HepG2 (cell line): ENCODE results near the gene P2RX3. TPM values are rescaled to one million over a fixed set of nuclear protein-coding genes. Genes with fewer than 3 reads are reported as not detected.
A peak's percentile ranks its signal among the peaks of the same experiment; 100 is the strongest.

Experiments used
- JDP2 ChIP-seq: sonication (generic); formaldehyde crosslinking; IDR thresholded peaks from 2 replicates; pipeline ENCODE4 v1.8.1; 2022; ENCODE audit warnings: missing genetic modification reagents, borderline replicate concordance
- KDM5B ChIP-seq: sonication (generic); formaldehyde crosslinking; IDR thresholded peaks from 2 replicates; pipeline ENCODE4 v1.4.0; 2020; ENCODE audit warnings: missing genetic modification reagents, mild to moderate bottlenecking, borderline replicate concordance
- KLF15 ChIP-seq: sonication (generic); formaldehyde crosslinking; IDR thresholded peaks from 2 replicates; pipeline ENCODE4 v1.8.1; 2023; ENCODE audit warnings: borderline replicate concordance, mild to moderate bottlenecking, inconsistent platforms, missing genetic modification reagents, mixed read lengths
- KMT2A ChIP-seq: sonication (generic); formaldehyde crosslinking; IDR thresholded peaks from 2 replicates; pipeline ENCODE4 v1.4.0; 2020; ENCODE audit warnings: missing genetic modification reagents
- MAFG ChIP-seq: sonication (generic); formaldehyde crosslinking; IDR thresholded peaks from 2 replicates; pipeline ENCODE4 v1.5.1; 2020; ENCODE audit warnings: mild to moderate bottlenecking, missing genetic modification reagents
- MLX ChIP-seq: IDR thresholded peaks from 2 replicates; pipeline ENCODE4 v1.6.1; 2016
- NFE2 ChIP-seq: sonication (generic); formaldehyde crosslinking; IDR thresholded peaks from 2 replicates; pipeline ENCODE4 v1.4.0; 2020; ENCODE audit warnings: missing genetic modification reagents
- NONO ChIP-seq, 2 experiments: fragments of 450-650 bp in 1 of 2; sonication (generic) in 1 of 2; formaldehyde crosslinking in 1 of 2; IDR thresholded peaks in 1 of 2; conservative IDR thresholded peaks in 1 of 2; 2 replicates each; pipeline versions ENCODE4 v1.6.1 to v1.8.0; 2017 to 2022; ENCODE audit warnings: mild to moderate bottlenecking in 1 of 2, missing genetic modification reagents in 1 of 2, moderate library complexity in 1 of 2
- PCBP1 ChIP-seq: fragments of 200-400 bp; formaldehyde crosslinking; IDR thresholded peaks from 2 replicates; pipeline ENCODE4 v1.6.1; 2017; ENCODE audit warnings: mild to moderate bottlenecking, low read depth, low read length, borderline replicate concordance
- RNF219 ChIP-seq: sonication (generic); formaldehyde crosslinking; IDR thresholded peaks from 2 replicates; pipeline ENCODE4 v1.5.0; 2020; ENCODE audit warnings: mild to moderate bottlenecking, missing genetic modification reagents
- TFDP1 ChIP-seq: IDR thresholded peaks from 2 replicates; pipeline ENCODE4 v1.6.1; 2016; ENCODE audit warnings: missing compliant biosample characterization, missing genetic modification reagents, borderline replicate concordance
- ZFP1 ChIP-seq: IDR thresholded peaks from 2 replicates; pipeline ENCODE4 v1.6.1; 2016
- ZMYM4 ChIP-seq: sonication (generic); formaldehyde crosslinking; IDR thresholded peaks from 2 replicates; pipeline ENCODE4 v1.8.1; 2023; ENCODE audit warnings: mild to moderate bottlenecking, missing genetic modification reagents
- ZNF574 ChIP-seq: sonication (generic); formaldehyde crosslinking; IDR thresholded peaks from 2 replicates; pipeline ENCODE4 v1.4.0; 2020; ENCODE audit warnings: missing genetic modification reagents
- ZNF687 ChIP-seq: sonication (generic); formaldehyde crosslinking; IDR thresholded peaks from 2 replicates; pipeline ENCODE4 v1.5.1; 2020; ENCODE audit warnings: mild to moderate bottlenecking, missing genetic modification reagents, moderate library complexity
- ZNF772 ChIP-seq: sonication (generic); formaldehyde crosslinking; IDR thresholded peaks from 2 replicates; pipeline ENCODE4 v1.5.0; 2020; ENCODE audit warnings: mild to moderate bottlenecking, missing genetic modification reagents
- ZNF773 ChIP-seq: sonication (generic); formaldehyde crosslinking; IDR thresholded peaks from 2 replicates; pipeline ENCODE4 v1.4.0; 2020; ENCODE audit warnings: missing genetic modification reagents, borderline replicate concordance
- ZSCAN21 ChIP-seq: sonication (generic); formaldehyde crosslinking; IDR thresholded peaks from 2 replicates; pipeline ENCODE4 v1.8.0; 2022; ENCODE audit warnings: mild to moderate bottlenecking, missing genetic modification reagents, moderate library complexity, borderline replicate concordance
- polyA plus RNA-seq, 8 experiments: library from polyadenylated mRNA; depleted of rRNA in 3 of 8; stranded (reverse) in 7 of 8; unstranded in 1 of 8; fragments of >200 nt; fragmentation: Illumina TruSeq in 4 of 8; extraction: Trizol in 4 of 8; gene quantifications; 2 replicates each; pipeline versions ENCODE4 v1.2.1 to v1.2.3, GENCODE V29; 2011 to 2016; ENCODE audit warnings: low read depth in 4 of 8, missing spikeins in 1 of 8, mixed read lengths in 1 of 8; ENCODE audit not compliant: insufficient read depth in 1 of 8
- total RNA-seq, 5 experiments: library from RNA; depleted of rRNA; stranded (reverse); fragments of >200 nt; fragmentation: Illumina TruSeq; extraction: Trizol; gene quantifications; 2 replicates each; pipeline ENCODE4 v1.2.3, GENCODE V29; 2016; ENCODE audit warnings: low read depth in 1 of 5

Gene P2RX3
- total and polyA plus RNA-seq, 2 of the 13 experiments (the other 11 are each of a cell fraction or from before 2014, with no cell fraction given): 0.08 TPM; not detected in 1

GRCh38 chr11:57313071-57313787 lies 24.9 kb upstream of the P2RX3 start (continued):
- peak; percentile 91 for TF ChIP-seq ZNF687 (CRISPR knock-in tag)
- no peak for TF ChIP-seq ZNF772 (CRISPR knock-in tag)
- no peak for TF ChIP-seq NONO (IDR thresholded peaks at IDR 0.05)
- TF ChIP-seq NONO (CRISPR knock-in tag; conservative IDR thresholded peaks at IDR 0.05): 0 out of 2 replicates have a peak, but pooled peaks have one; percentile 19
- peak; percentile 58; the same call in 1 of the 2 replicates for TF ChIP-seq KDM5B (CRISPR knock-in tag)
- no peak for TF ChIP-seq KMT2A
- no peak for TF ChIP-seq NFE2 (CRISPR knock-in tag)
- no peak for TF ChIP-seq ZFP1 (CRISPR knock-in tag)
- no peak for TF ChIP-seq ZNF773 (CRISPR knock-in tag)
- TF ChIP-seq PCBP1: no peak
- no peak for TF ChIP-seq MLX (CRISPR knock-in tag)
- no peak for TF ChIP-seq MAFG (CRISPR knock-in tag)
- 0 out of 2 replicates have a peak, but pooled peaks have one; percentile 20 for TF ChIP-seq ZSCAN21 (CRISPR knock-in tag)
- no peak for TF ChIP-seq KLF15 (CRISPR knock-in tag)
- TF ChIP-seq ZNF574 (CRISPR knock-in tag): peak; percentile 51; the same call in 1 of the 2 replicates
- peak; percentile 72; the same call in 1 of the 2 replicates for TF ChIP-seq TFDP1
- peak; percentile 38; the same call in 1 of the 2 replicates for TF ChIP-seq ZMYM4 (CRISPR knock-in tag)
- TF ChIP-seq RNF219 (CRISPR knock-in tag): no peak
- no peak for TF ChIP-seq JDP2 (CRISPR knock-in tag)
